Measurements from ENCODE around the gene MTF2. TPM values are rescaled to one million over a fixed set of nuclear protein-coding genes. Genes with fewer than 3 reads are reported as not detected.
A peak's percentile ranks its signal among the peaks of the same experiment; 100 is the strongest.

Gene MTF2
- polyA plus RNA-seq, 3 donors, result 16.0 to 56.3 (median 32.5) TPM

DNA sequence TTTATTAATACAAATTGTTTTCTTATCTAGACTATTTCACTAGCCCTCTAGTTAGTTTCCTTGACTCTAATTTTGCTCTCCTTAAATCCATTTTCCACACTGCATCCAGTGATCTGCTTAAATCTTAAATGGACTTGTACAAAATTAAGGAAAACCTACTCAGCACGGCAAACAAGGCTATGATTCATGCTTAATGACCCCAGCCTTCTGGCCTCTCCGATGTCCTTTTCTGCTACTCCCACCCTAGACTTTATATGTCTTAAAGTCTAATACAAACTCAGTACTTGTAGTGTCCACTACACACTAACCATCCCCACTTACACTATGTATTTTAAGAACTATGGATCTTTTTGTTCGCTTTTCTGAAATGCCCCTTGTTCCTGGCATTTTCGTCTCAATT, 98.9 kb downstream of the MTF2 start:
- Histone ChIP-seq H3K4me3 (replicated peaks in 1 of 3; ENCODE audit: low read depth in 2 of 3, low read length in 3 of 3) (peak overlapping the region in 2 of 3 experiments; percentile 70 to 87), H3K79me2 (ENCODE audit: insufficient read depth, low read length) (peaks cover 81% of the 10 kb centered on the region), H3K9me3 (replicated peaks in 1 of 2; ENCODE audit: control insufficient read depth in 1 of 2, insufficient read depth in 1 of 2, low read length in 2 of 2) (no peaks in the 10 kb centered on the region), H3K4me1 (ENCODE audit: control insufficient read depth in 1 of 2, insufficient read depth in 2 of 2, low read length in 2 of 2) (peaks cover 31 to 47% of the 10 kb centered on the region in 2 donors), H3K27me3 (ENCODE audit: control insufficient read depth in 2 of 2, insufficient read depth in 2 of 2, low read length in 2 of 2) (no peaks in the 10 kb centered on the region), H3K4me2 (replicated peaks; ENCODE audit: extremely low read depth, low read length, poor library complexity, severe bottlenecking) (peak overlapping the region; percentile 78), H2AFZ (ENCODE audit: insufficient read depth, low read depth, low read length, poor library complexity, severe bottlenecking) (no peak overlapping the region), H3K9ac (ENCODE audit: insufficient read depth, low read length, poor library complexity, severe bottlenecking) (peak overlapping the region; percentile 19), H3K36me3 (replicated peaks in 1 of 2; ENCODE audit: control insufficient read depth in 1 of 2, insufficient read depth in 2 of 2, low read length in 2 of 2) (peaks cover 6 to 20% of the 10 kb centered on the region in 2 donors), H3K27ac (ENCODE audit: low read depth in 1 of 2, low read length in 2 of 2) (peak overlapping the region in 1 of 2 donors; percentile 99), H4K20me1 (ENCODE audit: insufficient read depth, low read length) (peaks cover 63% of the 10 kb centered on the region)
- Mint-ChIP-seq H3K4me1 (peaks cover 51% of the 10 kb centered on the region), H3K27ac (peak overlapping the region; percentile 73 to 100 (median 99)), H3K9me3 (peaks cover 0 to 6% (median 0%) of the 10 kb centered on the region in 7 donors), H3K36me3 (peaks cover 5 to 21% of the 10 kb centered on the region in 2 donors), H3K4me3 (peak overlapping the region; percentile 98 to 99), H3K27me3 (ENCODE audit: low read depth in 3 of 3) (no peaks in the 10 kb centered on the region)
- intact Hi-C loops (cut with micrococcal nuclease), result loop anchor here in 1 of 2 donors (5.0 kb wide), 1 partner anchor 96 kb away; no protein-coding TSS in a partner anchor
- WGBS (ENCODE audit: insufficient coverage), result 58% methylated on average over 2 of the region's 4 CpGs
- DNase-seq, result peak in 1 of 3 donors; percentile 17
- TF ChIP-seq, protein P1, sequence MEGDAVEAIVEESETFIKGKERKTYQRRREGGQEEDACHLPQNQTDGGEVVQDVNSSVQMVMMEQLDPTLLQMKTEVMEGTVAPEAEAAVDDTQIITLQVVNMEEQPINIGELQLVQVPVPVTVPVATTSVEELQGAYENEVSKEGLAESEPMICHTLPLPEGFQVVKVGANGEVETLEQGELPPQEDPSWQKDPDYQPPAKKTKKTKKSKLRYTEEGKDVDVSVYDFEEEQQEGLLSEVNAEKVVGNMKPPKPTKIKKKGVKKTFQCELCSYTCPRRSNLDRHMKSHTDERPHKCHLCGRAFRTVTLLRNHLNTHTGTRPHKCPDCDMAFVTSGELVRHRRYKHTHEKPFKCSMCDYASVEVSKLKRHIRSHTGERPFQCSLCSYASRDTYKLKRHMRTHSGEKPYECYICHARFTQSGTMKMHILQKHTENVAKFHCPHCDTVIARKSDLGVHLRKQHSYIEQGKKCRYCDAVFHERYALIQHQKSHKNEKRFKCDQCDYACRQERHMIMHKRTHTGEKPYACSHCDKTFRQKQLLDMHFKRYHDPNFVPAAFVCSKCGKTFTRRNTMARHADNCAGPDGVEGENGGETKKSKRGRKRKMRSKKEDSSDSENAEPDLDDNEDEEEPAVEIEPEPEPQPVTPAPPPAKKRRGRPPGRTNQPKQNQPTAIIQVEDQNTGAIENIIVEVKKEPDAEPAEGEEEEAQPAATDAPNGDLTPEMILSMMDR (IDR thresholded peaks at IDR 0.05), result no peak

DNA sequence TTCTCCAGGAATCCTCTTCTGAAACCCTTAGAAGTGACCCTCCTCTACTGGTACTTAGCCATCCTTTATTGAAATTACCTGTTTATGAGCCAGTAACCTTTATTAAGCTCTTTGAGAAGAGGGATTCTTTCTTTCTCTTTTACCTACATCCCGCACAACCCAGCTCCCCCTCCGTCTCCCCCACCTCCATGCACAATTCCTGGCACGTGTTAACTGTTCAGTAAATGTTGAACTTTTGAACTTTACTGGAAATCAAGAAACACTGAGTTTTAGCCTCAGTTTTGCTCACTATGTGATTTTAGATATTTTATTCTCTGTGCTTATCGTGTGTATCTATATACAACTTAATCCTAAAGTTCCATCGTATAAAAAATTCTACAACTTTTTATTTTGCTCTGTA, 99.3 kb downstream of the MTF2 start:
- Mint-ChIP-seq H3K4me3 (peak overlapping the region; percentile 98 to 99), H3K4me1 (peaks cover 48% of the 10 kb centered on the region), H3K9me3 (peaks cover 0 to 6% (median 0%) of the 10 kb centered on the region in 7 donors), H3K27me3 (ENCODE audit: low read depth in 3 of 3) (no peaks in the 10 kb centered on the region), H3K36me3 (peaks cover 5 to 21% of the 10 kb centered on the region in 2 donors), H3K27ac (peak overlapping the region; percentile 73 to 100 (median 100))
- TF ChIP-seq, protein P1 (IDR thresholded peaks at IDR 0.05), result no peak
- Histone ChIP-seq H3K9ac (ENCODE audit: insufficient read depth, low read length, poor library complexity, severe bottlenecking) (peak overlapping the region; percentile 99), H3K4me2 (replicated peaks; ENCODE audit: extremely low read depth, low read length, poor library complexity, severe bottlenecking) (peak overlapping the region; percentile 78), H3K79me2 (ENCODE audit: insufficient read depth, low read length) (peaks cover 81% of the 10 kb centered on the region), H4K20me1 (ENCODE audit: insufficient read depth, low read length) (peaks cover 58% of the 10 kb centered on the region), H3K27me3 (ENCODE audit: control insufficient read depth in 2 of 2, insufficient read depth in 2 of 2, low read length in 2 of 2) (no peaks in the 10 kb centered on the region), H2AFZ (ENCODE audit: insufficient read depth, low read depth, low read length, poor library complexity, severe bottlenecking) (no peak overlapping the region), H3K36me3 (replicated peaks in 1 of 2; ENCODE audit: control insufficient read depth in 1 of 2, insufficient read depth in 2 of 2, low read length in 2 of 2) (peaks cover 6 to 20% of the 10 kb centered on the region in 2 donors), H3K9me3 (replicated peaks in 1 of 2; ENCODE audit: control insufficient read depth in 1 of 2, insufficient read depth in 1 of 2, low read length in 2 of 2) (no peaks in the 10 kb centered on the region), H3K27ac (ENCODE audit: low read depth in 1 of 2, low read length in 2 of 2) (peak overlapping the region in 1 of 2 donors; percentile 99), H3K4me1 (ENCODE audit: control insufficient read depth in 1 of 2, insufficient read depth in 2 of 2, low read length in 2 of 2) (peaks cover 31 to 44% of the 10 kb centered on the region in 2 donors), H3K4me3 (replicated peaks in 1 of 3; ENCODE audit: low read depth in 2 of 3, low read length in 3 of 3) (peak overlapping the region; percentile 70 to 87 (median 76))
- no CpG with 5 or more reads among the region's 5 CpGs for WGBS (ENCODE audit: insufficient coverage)
- intact Hi-C loops (cut with micrococcal nuclease), result loop anchor here in 1 of 2 donors (5.0 kb wide), 1 partner anchor 96 kb away; no protein-coding TSS in a partner anchor
- no peak for DNase-seq
